22Rv1 (cell line): ENCODE measurements around the gene HCFC1.

Source experiments
- ZFX ChIP-seq: fragments of 450-650 bp; IDR thresholded peaks from 2 replicates; pipeline ENCODE4 v1.6.1; 2017; ENCODE audit warnings: antibody characterized with exemption, borderline replicate concordance
- TF ChIP-seq, protein P1 (sequence below): fragments of 450-650 bp; IDR thresholded peaks from 2 replicates; pipeline ENCODE4 v1.5.1; 2017; ENCODE audit warnings: mild to moderate bottlenecking

DNA sequence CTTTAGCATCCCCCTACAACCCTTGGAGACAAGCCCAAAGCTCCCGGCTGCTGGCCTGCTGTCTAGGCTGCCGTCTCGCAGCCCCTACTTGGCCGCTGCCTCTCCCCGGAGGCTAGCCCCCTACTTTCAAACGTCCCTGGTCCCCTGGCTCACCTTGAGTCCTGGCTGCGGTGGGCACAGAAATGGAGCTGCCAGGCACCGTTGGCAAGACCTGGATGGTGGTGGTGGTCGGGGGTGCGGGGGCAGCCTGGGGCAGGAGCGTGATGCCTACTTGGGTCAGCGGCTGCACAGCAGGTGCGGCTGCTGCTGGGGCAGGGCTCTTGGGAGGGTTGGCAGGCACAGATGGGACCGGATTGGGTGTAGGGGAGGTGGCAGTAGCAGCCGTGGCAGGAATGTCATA, 12.0 kb downstream of the HCFC1 start:
- TF ChIP-seq, protein P1, sequence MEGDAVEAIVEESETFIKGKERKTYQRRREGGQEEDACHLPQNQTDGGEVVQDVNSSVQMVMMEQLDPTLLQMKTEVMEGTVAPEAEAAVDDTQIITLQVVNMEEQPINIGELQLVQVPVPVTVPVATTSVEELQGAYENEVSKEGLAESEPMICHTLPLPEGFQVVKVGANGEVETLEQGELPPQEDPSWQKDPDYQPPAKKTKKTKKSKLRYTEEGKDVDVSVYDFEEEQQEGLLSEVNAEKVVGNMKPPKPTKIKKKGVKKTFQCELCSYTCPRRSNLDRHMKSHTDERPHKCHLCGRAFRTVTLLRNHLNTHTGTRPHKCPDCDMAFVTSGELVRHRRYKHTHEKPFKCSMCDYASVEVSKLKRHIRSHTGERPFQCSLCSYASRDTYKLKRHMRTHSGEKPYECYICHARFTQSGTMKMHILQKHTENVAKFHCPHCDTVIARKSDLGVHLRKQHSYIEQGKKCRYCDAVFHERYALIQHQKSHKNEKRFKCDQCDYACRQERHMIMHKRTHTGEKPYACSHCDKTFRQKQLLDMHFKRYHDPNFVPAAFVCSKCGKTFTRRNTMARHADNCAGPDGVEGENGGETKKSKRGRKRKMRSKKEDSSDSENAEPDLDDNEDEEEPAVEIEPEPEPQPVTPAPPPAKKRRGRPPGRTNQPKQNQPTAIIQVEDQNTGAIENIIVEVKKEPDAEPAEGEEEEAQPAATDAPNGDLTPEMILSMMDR: no peak
- TF ChIP-seq ZFX: no peak
